GM12874 (cell line): ENCODE data around the gene UGT2A1.

ENCODE experiments used
- CTCF ChIP-seq: IDR thresholded peaks from 2 replicates; pipeline ENCODE4 v1.5.1; 2011; ENCODE audit warnings: low read depth, mild to moderate bottlenecking, control low read depth, low read length, moderate library complexity; ENCODE audit not compliant: insufficient read depth

The UGT2A1 gene

GRCh38 chr4:69546134-69546765 lies 106.8 kb downstream of the UGT2A1 start:
- TF ChIP-seq CTCF: no peak
